ENCODE results near the gene PARVB.
A peak's percentile ranks its signal among the peaks of the same experiment; 100 is the strongest.
"Not testable (repeated sequence)": the region's sequence is repeated elsewhere in the genome, so short reads cannot be mapped to it uniquely, and the experiment has no call there.

Gene PARVB

GRCh38 chr22:44091021-44091721 is 67.1 kb downstream of the PARVB start:
- peak; percentile 29 for DNase-seq

DNA sequence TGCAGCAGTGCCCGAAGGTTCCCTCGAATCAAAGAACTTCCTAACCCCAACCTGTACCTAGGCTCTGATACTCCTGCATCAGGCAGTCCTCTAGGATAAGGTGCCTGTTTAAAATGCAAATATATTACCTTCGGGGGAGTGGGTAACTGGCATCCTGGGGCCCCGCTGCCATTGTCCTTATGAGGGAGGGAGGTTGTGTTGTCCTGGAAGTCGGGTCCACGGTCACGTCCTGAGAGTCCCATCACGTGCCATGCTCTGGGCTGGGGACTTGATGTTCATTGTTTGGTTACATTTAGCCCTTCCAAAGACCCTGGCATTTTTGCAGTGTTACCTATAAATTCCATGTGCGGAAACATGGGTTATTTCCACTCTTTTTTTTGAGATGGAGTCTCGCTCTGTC is 67.6 kb downstream of the PARVB start:
- DNase-seq, result no peak

GRCh38 chr22:44092636-44093220 is 68.6 kb downstream of the PARVB start:
- DNase-seq, result no peak

- no peak for DNase-seq
Measured at GRCh38 chr22:44093791-44094190, 69.7 kb downstream of the PARVB start.

GRCh38 chr22:44094751-44095302 is 70.7 kb downstream of the PARVB start:
- DNase-seq, result no peak

DNA sequence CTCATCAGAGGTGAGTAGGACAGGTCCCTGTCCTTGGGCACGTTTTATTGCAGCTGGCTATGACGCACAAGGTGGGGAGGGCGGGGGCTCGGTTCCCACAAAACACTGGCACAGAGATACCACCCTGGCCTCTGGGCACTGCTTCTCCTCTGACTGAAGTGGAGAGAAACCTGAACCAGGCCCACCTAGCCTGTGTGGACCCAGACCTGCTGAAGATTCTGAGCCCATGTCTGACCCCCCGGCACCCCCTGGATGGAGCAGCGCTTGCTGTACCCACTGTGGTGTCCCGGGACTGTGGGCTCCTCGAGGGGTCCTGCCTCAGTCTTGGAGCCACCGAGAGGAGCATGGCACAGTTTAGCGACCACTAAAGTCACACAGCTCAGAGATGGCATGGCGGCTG is 72.6 kb downstream of the PARVB start:
- DNase-seq, result no peak

DNA sequence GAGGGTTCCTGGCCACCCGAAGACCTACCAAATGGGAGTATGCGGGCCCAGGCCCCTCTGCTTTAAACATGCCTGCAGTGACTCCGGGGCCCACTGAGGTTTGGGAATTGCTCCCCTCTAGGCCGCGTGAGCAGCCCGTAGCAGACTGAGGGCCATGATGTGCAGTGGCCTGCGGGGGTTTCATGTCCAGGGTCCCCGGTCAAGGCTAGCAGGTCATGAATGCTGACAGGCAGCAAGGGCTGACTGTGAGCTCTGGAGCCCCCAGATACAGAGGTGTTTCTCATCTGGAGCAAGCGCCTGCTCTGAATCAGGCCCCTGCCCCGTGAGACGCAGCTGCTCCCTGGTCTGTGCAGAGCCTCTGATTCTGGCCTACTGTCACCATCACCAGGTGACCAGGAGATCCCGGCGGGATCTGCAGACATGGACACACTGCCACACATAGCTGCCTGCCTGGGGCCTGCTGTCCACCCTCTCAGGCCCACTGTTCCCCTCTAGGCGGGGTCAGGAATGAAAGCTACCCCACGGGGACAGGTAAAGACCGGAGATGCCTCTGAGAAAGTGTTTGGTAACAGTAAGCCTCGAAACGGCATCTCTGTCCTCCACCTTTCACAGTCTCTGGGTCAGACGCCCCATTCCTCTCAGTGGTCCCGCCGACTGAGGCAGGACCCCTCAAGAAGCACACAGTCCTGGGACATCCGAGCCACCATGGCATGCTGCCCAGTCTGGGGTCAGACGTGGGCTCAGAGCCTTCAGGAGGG is 73.3 kb downstream of the PARVB start:
- no peak for DNase-seq

DNA sequence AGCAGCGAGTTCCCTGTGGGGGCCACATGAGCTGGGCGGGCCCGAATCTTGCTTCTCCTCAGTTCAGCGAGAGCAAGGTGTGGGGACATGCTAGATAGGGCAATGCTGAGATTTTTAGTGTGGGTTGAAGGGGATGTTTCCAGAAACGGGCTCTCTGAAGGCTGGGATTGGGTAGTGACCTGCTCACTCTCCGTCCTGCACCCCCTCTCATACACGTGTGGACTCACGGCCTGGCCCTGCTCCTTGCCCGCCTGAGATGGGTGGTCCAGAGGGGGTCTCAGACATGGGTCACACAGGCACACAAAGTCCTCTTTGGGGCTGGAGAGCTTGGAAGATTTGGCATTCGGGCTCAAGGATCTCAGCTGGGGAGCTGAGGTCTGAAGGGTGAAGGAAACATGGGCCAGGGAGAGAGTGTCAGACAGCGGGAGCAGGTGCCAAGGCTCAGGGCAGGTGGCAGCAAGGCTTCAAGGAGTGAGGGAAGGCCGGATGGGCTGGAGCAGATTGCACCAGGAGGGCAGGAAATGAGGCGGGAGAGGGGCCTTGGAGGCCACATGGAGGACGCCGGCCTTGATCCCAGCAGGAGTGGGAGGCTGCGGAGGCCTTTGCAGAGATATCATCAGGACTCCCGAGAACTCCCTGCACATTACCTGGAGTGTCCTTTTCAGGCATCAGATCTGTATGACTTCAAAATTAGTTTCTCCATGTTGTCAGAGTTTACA is 74.1 kb downstream of the PARVB start:
- DNase-seq, result no peak

DNA sequence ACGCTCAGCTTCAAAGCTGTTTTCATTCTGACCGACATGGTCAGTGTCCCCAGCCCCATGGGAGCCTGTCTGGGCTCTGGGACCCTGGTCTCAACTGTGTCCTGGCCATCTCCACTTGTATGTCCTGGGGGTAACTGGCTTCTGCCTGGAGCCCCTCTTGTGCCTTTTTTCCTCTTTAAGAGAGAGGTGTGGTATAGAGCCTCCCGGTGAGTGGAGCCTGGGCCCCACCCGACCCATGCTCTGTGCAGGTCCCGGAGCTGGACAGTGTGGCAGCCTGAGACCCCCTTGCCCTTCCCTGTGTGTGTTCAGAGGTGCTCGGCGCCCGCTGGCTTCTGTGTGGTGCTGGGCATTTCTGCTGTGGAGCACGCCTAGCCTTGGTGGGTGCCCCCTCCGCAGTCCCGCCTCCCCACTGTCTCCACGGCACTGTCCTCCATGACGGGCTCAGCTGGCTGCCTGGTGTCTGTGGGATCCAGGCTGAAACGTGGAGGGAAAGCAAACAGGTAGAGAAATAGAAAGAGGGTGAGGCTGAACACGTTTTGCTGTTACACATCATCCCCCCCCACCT is 74.9 kb downstream of the PARVB start:
- no peak for DNase-seq

DNA sequence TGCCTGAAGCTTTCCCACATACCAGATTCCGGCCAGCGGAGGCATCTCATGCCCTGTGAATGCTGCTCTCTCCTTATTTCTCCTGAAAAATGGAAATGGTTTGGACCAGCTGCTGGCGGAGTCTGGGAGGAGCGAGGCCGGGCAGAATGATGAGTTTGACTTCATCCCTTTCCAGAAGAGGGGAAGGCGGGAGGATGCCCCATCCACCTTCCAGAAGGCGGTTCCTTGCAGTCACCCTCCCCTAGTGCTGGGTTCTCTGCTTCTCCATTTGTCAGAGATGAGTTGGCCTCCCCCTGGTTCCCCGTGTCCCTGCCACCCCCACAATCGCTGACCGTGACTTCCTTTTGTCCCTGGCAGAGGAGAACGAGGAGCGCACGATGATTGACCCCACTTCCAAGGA is 75.6 kb downstream of the PARVB start:
- DNase-seq, result no peak

- DNase-seq, result no peak
Measured at GRCh38 chr22:44100411-44100810, 76.3 kb downstream of the PARVB start.

DNA sequence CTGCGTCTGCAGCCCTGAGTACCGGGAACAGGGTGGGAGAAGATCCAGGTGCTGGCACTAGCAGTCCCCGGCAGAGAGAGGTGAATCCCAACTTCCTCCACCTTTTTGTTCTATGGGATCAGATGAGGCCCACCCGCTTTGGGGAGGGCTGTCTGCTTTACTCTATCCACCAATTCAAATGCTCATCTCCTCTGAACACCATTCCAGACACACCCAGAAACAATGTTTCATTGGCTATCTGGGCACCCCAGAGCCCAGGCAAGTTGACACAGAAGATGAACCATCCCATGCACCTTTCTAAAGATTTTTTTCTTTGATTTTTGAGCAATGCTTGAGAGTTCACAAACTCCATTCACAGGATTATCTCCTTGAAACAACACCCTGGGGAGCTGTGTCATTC is 78.0 kb downstream of the PARVB start:
- no peak for DNase-seq

DNA sequence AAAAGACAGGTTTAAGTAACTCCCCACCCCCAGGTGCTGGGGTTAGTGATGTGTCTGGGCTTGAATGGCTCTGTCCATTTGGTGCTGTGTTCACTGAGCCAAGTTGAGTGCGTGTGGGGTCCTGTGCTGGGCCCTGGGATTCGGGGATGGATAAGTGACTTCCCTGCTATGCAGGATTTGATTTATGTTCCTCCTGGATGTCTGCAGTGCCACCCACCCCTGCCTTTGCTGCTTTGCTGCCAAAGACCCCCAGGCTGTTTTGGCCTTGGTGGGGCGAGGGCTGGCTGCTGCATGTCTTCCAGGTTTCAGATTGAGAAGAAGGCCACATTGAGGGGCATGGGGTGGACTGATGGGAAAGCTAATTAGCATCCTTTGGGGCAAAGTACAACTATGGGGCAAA is 78.8 kb downstream of the PARVB start:
- no peak for DNase-seq

DNA sequence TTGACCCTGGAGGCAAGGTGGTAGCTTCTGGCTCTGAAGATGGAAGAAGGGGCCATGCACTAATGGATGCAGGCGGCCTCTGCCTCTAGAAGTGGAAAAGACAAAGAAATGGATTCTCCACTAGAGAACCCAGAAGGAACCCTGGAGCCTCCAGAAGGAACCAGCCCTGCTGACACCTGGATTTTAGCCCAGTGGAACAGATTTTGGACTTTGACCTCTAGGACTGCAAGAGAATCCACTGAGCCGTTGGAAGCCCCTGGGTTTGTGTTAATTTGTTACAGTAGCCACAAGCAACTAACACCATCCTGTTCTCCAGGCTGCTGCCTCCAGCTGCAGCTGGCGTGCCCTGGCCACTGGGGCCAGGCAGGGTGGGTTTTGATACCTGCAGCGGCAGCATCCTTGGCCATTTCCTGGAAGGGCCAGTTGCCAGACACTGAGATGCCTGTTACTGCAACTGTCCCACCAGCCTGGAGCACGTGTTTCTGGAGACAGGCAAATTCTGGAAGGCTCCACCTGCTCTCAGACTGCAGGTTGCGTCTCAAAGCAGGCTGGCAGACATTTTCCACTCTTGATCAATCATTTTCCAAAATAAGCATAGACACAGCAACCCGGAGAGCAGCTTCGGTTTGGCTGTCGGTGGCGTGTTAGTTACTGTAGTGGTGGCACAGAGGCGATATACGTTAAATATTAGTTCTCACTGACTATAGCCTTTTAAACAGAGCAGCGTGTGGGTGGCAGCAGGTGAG is 79.8 kb downstream of the PARVB start:
- DNase-seq, result no peak

- no peak for DNase-seq
Measured at GRCh38 chr22:44107340-44107739, 83.2 kb downstream of the PARVB start.

DNA sequence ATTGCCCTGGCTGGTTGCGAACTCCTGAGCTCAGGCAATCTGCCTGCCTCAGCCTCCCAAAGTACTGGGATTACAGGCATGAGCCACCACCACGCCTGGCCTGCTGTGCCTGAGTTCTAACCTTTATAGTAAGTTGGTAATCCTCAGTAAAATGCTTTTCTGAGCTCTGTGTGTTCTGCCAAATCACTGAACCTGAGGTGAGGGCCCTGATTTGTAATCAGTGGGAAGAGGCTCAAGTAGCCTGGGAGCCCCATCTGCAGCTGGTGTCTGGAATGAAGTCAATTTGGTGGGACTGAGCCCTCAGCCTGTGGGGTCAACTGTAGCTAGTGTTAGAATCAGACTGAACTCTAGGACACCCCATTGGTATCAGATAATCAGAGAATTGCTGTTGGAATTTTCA is 84.0 kb downstream of the PARVB start:
- DNase-seq, result no peak

GRCh38 chr22:44108806-44109385 is 84.8 kb downstream of the PARVB start:
- DNase-seq, result no peak

DNA sequence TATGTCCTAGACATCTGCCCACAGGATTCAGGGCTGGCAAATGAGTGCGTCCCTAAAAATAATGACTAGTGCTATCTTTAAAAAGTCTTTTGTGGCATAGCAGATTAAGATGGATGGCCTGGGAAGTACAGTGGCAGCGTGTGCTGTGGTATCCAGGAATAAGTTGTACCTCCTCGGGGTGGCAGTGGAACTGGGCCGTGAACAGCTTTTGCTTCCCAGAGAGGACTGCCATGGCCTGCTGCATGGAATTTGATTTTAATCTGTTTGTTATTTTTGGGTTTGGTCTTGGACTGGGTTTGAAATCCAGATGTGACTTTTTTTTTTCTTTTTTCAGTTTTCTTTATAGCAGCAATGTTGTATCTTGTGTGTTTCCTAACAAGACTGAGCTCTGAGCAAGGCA is 85.3 kb downstream of the PARVB start:
- DNase-seq, result no peak

GRCh38 chr22:44110656-44111055 is 86.6 kb downstream of the PARVB start:
- DNase-seq, result not testable (repeated sequence)

DNA sequence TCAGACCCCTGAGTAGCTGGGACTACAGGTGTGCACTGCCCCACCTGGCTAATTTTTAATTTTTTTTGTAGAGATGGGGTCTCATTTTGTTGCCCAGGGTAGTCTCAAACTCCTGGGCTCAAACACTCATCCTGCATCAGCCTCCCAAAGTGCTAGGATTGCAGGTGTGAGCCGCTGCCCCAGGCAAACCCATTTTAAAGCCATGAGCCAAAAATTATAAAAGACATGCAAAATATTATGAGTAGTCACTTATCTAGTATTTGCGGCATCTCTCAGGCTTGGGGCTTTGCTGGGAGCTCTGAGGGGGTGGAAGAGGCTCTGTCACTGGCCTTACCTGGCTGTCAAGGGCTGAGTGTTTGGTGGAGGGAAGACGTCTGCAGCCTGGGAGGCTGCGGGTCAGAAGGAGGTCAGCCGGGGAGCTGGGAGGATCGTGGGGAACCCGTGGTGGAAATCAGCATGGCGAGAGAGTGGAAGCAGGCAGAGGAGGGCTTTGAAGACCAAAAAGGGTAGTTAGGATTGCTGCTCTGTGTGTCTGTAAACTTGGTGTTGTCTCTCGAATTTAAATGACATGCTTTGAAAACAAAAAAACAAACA is 87.6 kb downstream of the PARVB start:
- DNase-seq, result no peak

DNA sequence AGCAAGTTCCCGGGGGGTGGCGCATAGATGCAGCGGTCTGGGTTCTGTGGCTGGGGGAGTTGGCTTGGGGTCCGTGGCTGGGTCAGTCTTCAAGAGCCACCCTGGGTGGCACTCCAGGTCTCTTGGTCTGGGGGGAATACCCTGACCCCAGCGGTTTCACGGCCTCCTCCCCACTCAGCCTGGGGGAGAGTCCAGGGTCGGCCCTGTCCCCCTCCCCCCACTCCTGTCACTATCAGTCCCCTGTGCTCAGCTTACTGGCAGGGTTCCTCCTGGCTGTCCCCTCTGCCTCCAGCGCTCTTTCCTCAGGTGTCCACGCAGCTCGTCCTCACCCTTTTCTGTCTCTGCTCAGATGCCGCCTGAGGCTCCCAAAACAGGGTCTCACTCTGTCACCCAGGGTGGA is 88.1 kb downstream of the PARVB start:
- DNase-seq, result no peak

Data from CD4-positive, alpha-beta T cell treated with Interleukin-12 subunit alpha and Interleukin-12 subunit beta, for 1 hour (primary cell).